ENCODE measurements around the gene AGL. TPM values are rescaled to one million over a fixed set of nuclear protein-coding genes. Genes with fewer than 3 reads are reported as not detected.

AGL gene
- total and polyA plus RNA-seq, 10 donors = 6.3 to 28.1 (median 18.1) TPM

DNA sequence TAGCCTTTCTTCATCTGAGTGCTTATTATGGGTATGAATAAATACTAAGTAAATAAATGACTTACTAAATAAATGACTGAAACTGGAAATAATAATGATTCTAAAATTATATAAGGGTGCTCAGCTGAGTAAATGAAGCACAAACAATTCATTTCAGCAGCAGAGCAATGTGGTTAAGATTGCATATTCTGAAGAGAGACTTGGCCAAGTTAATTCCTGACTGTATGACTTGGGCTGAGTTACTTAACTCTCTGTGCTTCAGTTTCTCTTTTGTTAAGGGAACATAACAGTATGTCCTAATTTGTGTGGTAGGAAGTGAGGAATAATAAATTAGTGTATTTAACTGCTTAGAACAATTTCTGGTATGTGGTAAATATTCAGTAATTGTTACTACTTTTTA, 19.1 kb downstream of the AGL start:
- TF ChIP-seq POLR2AphosphoS5 (IDR thresholded peaks at IDR 0.05) (no peak), POLR2A (IDR thresholded peaks at IDR 0.05) (no peak)
- TF ChIP-seq, protein P1, sequence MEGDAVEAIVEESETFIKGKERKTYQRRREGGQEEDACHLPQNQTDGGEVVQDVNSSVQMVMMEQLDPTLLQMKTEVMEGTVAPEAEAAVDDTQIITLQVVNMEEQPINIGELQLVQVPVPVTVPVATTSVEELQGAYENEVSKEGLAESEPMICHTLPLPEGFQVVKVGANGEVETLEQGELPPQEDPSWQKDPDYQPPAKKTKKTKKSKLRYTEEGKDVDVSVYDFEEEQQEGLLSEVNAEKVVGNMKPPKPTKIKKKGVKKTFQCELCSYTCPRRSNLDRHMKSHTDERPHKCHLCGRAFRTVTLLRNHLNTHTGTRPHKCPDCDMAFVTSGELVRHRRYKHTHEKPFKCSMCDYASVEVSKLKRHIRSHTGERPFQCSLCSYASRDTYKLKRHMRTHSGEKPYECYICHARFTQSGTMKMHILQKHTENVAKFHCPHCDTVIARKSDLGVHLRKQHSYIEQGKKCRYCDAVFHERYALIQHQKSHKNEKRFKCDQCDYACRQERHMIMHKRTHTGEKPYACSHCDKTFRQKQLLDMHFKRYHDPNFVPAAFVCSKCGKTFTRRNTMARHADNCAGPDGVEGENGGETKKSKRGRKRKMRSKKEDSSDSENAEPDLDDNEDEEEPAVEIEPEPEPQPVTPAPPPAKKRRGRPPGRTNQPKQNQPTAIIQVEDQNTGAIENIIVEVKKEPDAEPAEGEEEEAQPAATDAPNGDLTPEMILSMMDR (IDR thresholded peaks at IDR 0.05 in 8 of 11, conservative IDR thresholded peaks at IDR 0.05 in 3 of 11) = no peak
- H3K36me3 ChIP-seq = peaks cover 0 to 61% (median 6%) of the 10 kb centered on the region in 6 donors

DNA sequence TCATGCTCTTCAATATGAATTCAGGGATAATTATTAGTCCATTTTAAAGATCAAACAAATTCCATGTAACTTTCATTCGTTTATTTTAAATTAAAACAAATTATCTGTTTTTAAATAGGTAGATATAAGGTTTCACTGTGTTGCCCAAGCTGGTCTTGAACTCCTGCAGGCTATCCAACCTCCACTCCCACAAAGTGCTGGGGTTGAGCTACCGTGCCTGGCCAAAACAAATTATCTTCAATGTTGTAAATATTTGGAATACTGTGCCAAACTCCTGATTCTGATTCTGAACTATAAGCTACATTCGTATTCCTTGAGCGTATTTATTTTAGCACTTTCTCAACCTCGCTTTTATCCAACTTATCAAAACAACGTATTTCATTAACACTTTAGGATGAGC, 19.6 kb downstream of the AGL start:
- peaks cover 0 to 61% (median 5%) of the 10 kb centered on the region in 6 donors for H3K36me3 ChIP-seq
- DNase-seq = no peak
- WGBS, 5 donors = 90 to 98% (median 94%) methylated on average over 6 of the region's 6 CpGs
- H3K4me3 ChIP-seq = no peak overlapping the region
- H3K4me1 ChIP-seq = no peaks in the 10 kb centered on the region
- TF ChIP-seq, protein P1 (IDR thresholded peaks at IDR 0.05 in 8 of 11, conservative IDR thresholded peaks at IDR 0.05 in 3 of 11) = no peak
- no peak for TF ChIP-seq POLR2AphosphoS5 (IDR thresholded peaks at IDR 0.05)
- TF ChIP-seq POLR2A (IDR thresholded peaks at IDR 0.05) = no peak
- H3K27me3 ChIP-seq (replicated peaks in 1 of 7) = no peaks in the 10 kb centered on the region
- intact Hi-C loops (cut with DNase I; ENCODE audit: low total_unique reads) = no loop called here
- H3K27ac ChIP-seq = no peak overlapping the region
- H3K9me3 ChIP-seq = no peaks in the 10 kb centered on the region

More for the DNA sequence above, 19.1 kb downstream of the AGL start:
- no peak for DNase-seq
- no peak overlapping the region for H3K4me3 ChIP-seq
- peak overlapping the region in 1 of 8 donors; percentile 2 for H3K27ac ChIP-seq
- H3K9me3 ChIP-seq = no peaks in the 10 kb centered on the region
- H3K27me3 ChIP-seq (replicated peaks in 1 of 7) = no peaks in the 10 kb centered on the region
- intact Hi-C loops (cut with DNase I; ENCODE audit: low total_unique reads) = no loop called here
- H3K4me1 ChIP-seq = no peaks in the 10 kb centered on the region

DNA sequence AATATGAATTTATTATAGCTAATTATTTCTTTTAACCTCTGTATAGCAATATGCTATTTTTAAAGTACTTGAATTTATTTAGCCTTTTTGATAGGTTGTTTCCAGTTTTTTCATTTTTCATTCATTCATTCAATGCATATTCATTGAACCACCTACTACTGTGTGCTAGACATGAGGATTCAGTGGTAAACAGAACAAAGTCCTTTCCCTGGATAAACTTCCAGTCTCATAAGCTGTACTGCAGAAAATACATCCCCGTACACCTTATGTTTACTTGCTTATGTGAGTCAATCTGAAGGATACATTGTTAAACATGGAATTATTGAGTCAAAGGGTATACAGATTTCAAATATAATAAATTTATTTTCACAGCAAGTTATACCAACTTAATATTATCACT, 21.9 kb downstream of the AGL start:
- intact Hi-C loops (cut with DNase I; ENCODE audit: low total_unique reads) = no loop called here

DNA sequence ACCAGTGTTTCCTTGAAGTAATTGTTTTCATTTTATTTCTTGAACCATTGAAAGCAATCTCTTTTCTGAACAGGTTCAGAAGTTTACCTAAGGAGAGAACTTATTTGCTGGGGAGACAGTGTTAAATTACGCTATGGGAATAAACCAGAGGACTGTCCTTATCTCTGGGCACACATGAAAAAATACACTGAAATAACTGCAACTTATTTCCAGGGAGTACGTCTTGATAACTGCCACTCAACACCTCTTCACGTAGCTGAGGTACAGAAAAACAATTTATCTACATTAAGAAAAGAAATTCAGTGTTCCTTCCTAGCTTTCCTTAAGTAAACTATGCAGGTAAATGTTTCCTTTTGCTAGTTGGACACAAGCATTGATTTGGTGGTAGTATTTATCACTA, 27.4 kb downstream of the AGL start:
- TF ChIP-seq, protein P1 (IDR thresholded peaks at IDR 0.05 in 8 of 11, conservative IDR thresholded peaks at IDR 0.05 in 3 of 11) = no peak
- no peak for TF ChIP-seq POLR2A (IDR thresholded peaks at IDR 0.05)
- no peak for TF ChIP-seq POLR2AphosphoS5 (IDR thresholded peaks at IDR 0.05)
- no peaks in the 10 kb centered on the region for H3K9me3 ChIP-seq
- no peak overlapping the region for H3K4me3 ChIP-seq
- no peaks in the 10 kb centered on the region for H3K27me3 ChIP-seq (replicated peaks in 1 of 7)
- intact Hi-C loops (cut with DNase I; ENCODE audit: low total_unique reads) = no loop called here
- H3K4me1 ChIP-seq = no peaks in the 10 kb centered on the region
- peaks cover 0 to 96% (median 40%) of the 10 kb centered on the region in 6 donors for H3K36me3 ChIP-seq
- no peak overlapping the region for H3K27ac ChIP-seq
- DNase-seq = no peak
- WGBS, 5 donors = 94 to 98% (median 96%) methylated on average over 3 of the region's 3 CpGs

More for the DNA sequence above, 21.9 kb downstream of the AGL start:
- Histone ChIP-seq H3K27me3 (replicated peaks in 1 of 7) (no peaks in the 10 kb centered on the region), H3K4me3 (no peak overlapping the region), H3K4me1 (no peaks in the 10 kb centered on the region), H3K9me3 (no peaks in the 10 kb centered on the region), H3K36me3 (peaks cover 0 to 62% (median 17%) of the 10 kb centered on the region in 6 donors), H3K27ac (no peak overlapping the region)
- 94 to 98% (median 95%) methylated on average over 1 of the region's 1 CpG for WGBS, 5 donors
- TF ChIP-seq POLR2A (IDR thresholded peaks at IDR 0.05) (no peak), POLR2AphosphoS5 (IDR thresholded peaks at IDR 0.05) (no peak)
- TF ChIP-seq, protein P1 (IDR thresholded peaks at IDR 0.05 in 8 of 11, conservative IDR thresholded peaks at IDR 0.05 in 3 of 11) = no peak
- no peak for DNase-seq

Measured in spleen (tissue), 11 donors.